HCEC 1CT (cell line): ENCODE measurements around the gene RFTN1.

Experiments
- DNase-seq: peaks from one replicate; pipeline ENCODE4 v3.0.0-alpha.2; 2017

RFTN1 gene

DNA sequence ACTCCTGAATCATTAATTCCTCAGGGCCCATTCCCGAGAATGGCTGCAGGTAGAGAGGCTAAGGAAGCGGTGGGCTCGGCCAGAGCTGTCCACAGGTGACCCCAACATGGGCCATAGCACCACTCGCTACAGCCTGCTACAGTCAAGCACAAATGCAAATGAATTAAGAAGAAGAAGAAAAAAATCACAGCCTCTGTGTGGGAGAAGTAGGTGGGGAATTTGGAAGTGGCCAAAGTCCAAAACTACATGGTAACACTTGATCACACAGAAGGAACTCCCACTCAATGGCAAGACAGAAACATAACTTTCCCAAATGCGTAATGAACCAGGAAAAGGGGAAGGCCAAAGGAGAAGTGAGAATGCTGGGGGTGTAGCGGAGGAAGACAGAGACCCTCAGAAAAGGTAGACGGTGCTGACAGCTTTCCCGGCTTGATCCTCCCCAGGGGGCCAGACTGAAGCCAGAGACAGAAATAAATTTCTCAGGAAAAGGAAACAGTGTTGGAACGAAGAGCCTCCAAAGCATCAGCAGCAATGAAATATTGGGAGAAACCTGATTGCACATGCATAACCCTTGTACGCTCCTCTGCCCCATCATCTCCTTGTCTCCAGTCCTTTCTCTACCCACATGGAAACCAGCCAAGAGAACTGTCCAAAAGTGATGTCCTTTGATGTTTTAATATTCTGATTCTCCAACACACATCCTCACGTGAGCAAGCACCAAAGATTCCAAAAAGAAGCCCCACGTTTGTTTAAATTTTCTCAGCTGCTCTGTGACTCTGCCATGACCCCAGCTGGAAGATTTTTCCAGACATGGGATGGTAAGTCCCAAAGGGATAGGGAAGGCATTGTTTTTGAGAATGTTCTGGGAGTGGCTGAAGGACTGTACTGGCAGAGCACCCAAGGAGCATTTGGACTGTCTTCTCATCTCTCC lies 140.9 kb downstream of the RFTN1 start:
- no peak for DNase-seq

DNA sequence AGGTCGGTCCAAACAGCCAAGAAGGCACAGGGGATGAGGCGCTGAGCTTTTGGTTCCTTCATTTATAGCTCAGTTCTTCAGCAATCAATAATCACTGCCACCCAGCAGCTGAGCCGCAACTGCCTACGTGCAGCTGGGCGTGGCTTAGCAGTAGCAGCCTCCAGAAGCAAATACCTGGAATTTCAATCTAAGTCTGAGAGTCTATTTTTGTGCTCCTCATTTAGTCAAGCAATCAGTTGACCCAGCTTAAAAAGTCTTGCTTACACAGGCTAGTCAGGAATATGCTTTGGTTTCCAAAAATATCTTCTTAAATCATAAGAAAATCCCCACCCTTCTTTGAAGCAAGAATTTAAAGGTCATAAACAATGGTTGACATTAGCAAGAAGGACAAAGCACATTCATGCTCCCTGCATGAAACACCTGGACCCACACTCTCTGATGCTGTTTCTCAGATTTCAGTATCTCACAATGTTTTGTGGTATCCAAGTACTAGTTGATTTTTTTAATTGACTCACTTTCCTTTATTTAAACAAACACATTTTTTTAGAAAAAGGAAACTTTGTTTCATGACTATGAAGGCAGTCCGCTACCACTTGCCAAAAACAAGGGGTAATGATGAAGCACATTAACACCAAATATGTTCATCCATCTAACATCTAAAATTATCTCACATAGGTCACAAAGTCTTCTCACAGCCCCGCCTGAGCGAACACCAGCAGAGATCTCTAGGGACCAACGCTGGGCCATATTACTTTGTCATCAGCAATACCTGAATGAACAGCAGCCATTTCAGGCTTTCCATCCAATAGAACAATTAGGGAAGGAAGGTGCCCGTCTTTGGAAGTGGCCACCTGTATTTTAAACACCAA lies 142.4 kb downstream of the RFTN1 start:
- DNase-seq: peak; percentile 18

DNA sequence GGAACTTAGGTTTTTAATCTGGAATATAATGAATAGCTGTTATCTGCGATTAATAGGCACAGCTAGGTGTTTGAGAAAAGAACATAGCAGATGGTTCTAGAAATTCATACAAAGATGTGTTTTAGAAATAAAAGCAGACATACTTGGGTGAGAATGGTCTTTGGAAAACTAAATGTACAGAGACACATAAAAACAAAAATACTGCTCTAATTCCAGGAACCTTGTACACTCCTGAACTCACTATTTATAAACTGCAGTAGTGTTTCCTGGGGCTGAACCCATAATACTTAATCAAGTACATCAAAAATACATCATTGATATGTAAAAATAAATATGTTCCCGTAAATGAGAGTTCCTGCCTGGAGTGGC lies 143.0 kb downstream of the RFTN1 start:
- no peak for DNase-seq

DNA sequence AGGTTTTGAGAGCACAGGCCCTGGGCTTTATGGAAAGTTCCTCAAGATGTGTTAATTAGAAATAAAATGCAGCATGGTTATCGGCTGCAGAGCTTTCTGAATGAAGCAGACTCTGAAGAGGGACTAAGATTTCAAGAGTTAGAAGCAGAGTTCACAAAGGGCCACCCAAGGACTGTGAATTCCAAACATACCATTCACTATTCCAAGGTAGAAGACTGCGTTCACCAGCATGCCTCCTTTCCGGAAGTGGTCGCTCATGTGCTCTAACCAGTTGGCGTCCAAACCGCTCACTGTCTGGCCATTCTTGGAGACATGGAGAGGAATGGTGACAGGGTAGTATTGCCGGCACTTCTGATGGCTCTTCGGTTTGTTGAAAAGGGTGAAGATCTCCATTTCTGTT lies 143.6 kb downstream of the RFTN1 start:
- DNase-seq: no peak

DNA sequence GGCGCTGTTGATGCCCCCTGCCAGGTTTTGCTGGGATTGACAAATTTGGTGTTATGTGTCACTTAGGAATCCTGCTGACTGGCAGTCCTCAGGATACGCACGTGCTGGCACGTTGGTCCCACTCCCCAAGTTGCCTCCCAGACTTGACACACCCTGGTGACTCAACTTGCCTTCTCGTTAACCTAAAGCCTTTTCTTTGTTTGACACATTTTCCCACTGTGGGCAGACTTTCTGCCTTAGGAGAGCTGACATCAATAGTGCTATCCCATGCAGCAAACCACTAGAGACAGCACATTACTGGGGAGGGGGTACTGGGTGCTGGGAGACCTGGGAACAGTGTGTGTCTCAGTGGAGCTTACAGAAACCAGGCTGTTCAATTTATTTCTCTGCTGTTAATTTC lies 144.2 kb downstream of the RFTN1 start:
- DNase-seq: no peak

DNA sequence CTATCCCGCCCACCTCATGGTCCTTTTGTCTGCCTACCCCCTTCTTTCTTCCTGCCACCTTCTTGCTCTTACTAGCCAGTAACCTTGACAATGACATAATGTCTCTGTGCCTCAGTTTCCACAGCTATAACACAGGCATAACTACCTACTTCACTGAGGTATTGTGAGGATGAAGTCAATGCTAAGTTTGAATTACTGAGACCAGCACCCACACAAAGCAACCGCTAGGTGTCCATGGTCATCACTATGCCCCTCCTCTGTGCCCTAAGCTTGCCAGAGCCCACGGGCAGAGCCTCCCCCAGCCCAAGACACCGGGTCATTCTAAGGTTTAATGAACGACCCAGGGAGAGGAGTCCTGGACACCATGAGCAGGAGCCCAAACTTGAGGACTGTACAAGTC lies 146.9 kb downstream of the RFTN1 start:
- DNase-seq: no peak

DNA sequence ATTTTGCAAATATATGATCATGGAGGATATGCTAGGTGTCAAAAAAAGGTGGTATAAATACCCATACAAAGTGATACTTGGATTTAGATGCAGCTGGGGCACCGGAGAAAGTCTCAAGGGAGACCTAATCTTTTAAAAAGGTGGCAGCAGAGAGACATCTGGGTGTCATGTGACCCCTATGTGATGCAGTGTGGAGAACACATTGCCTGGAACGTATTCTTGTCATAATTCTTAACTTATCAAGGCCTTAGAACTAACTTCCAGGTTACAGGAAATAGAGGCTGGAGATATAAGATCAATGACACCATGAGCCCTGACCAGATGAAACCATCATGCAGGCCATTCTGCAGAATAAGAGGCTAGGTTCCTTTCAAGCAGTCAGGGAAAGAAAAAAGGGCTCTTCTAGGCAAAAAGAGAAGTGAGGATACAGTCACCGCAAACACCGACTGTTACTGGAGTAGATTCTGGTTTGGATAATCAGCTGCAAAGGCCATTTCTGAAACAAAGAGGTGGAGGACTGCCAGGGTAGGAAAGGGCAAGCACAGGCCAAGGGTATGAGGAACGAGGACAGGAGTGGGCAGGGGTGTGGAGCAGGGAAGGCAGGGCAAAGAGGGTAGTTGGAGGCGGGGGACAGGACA lies 147.9 kb downstream of the RFTN1 start:
- DNase-seq: no peak

DNA sequence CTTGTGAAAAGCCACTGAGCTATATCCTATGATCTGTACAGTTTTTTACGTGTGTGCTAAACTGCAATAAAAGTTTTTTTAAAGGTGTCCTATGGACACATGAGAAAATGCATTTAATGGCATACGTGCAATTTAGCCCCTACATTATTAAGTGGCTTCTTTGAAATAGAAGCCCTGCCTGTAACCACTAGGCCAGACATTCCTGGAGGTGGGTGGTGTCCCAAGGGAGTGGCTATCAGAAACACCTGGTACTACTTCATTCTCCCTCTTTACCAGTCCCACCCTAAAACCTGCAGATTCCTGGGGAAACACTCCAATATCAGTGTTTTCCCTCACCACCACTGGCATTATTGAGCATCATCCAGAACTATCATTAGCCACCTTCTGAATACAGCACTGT lies 148.5 kb downstream of the RFTN1 start:
- no peak for DNase-seq

DNA sequence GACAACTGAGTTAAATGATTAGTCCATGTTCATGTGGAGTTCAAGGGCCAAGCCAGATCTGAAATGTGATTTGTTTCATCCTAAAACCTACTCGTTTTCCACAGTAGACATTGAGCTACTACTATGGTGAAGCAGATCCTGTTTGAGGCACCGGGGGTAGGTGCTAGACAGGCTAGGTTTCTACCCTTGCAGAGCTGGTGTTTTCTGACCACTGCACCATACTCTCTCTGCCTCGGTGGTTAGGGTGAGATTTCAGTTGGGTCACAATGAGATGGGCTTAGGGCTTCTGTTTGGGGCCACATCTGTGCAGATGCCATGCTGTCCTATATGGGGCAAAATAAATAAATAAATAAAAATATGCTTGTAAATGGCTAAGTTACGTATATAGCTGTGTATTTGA lies 149.2 kb downstream of the RFTN1 start:
- no peak for DNase-seq

DNA sequence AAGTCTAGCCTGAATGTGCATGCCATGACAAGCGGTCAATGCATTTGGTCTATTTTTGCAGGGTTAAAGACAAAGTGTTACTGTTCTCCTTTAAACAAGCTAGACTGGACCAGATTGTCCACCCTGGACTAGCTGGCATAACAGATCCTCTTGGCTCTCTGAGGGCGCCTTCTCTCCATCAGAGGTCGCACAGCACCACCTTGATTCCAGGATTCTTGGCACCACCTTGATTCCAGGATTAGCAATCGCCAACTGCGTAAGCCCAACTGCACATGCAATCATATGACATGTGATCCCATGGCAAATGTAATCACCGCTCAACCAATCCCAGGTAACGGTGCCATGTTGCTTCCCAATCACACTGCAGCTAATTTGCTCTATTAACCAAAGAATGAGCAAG lies 149.9 kb downstream of the RFTN1 start:
- DNase-seq: no peak

DNA sequence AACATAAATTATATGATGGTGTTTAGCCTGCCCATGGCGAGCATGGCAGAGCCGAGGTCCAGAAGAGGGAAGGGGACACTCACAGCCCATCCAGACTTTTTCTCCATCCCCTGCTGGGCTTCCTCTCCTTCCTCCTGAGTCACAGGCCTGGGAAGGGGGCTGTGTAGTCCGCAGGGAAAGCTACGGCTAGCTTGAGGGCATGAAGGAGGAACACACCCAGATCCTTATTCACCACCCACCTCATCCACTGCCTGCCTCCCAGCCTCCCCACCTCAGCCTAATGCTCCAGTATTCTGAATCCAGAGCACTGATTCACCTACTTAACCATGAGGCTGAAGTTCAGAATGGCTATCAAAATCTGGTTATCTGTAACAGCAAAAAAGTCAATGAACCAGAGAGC lies 150.7 kb downstream of the RFTN1 start:
- no peak for DNase-seq

DNA sequence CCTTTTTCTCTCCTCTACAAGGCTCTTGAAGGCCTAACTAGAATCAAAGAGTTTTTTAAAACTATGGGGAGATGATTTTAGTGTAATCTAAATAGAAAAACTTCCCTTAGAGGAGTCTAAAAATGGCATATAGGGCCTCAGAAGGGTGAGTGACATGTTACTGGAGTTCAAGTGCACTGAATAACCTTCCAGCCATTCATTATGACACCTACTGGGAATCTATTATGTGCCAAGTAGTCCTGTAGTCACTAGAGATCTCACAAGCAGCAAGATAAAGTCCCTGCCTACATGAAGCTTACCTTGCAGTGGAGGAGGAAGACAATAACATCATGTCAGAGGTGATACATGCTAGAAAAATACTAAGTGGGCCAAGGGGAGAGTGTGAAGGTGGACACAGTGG lies 152.4 kb downstream of the RFTN1 start:
- DNase-seq: no peak

DNA sequence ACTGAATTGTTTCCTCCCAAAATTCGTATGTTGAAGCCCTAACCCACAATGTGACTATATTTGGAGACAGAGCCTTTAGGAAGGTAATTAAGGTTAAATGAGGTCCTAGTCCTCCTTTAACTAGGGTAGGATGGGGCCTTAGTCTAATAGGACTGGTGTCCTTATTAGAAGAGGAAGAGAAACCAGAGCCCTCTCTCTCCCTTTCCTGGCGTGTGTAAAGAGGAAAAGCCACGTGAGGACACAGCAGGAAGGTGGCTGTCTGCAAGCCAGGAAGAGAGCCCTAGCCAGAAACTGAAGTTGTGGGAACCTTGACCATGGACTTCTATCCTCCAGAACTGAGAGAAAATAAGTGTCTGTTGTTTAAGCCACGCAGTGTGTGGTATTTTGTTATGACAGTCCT lies 154.2 kb downstream of the RFTN1 start:
- DNase-seq: no peak

DNA sequence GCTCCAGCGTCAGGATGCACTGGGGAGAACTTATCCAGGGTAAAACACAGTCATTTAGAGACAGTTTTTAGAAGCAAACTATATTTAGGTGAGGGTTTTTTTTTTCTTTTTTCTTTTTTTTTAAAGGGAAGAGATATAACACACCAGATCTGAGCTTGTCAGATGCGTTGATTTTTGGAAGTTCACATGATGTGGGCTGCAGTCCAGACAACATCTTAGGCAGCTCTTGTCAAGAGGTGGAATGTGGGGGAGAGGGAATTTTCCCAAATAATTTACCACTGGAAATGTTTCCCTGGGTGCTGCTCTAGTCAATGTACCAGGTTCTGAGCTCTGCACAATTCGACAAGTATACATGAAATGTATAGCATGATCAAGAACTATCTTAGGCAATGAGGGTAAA lies 155.2 kb downstream of the RFTN1 start:
- DNase-seq: no peak

DNA sequence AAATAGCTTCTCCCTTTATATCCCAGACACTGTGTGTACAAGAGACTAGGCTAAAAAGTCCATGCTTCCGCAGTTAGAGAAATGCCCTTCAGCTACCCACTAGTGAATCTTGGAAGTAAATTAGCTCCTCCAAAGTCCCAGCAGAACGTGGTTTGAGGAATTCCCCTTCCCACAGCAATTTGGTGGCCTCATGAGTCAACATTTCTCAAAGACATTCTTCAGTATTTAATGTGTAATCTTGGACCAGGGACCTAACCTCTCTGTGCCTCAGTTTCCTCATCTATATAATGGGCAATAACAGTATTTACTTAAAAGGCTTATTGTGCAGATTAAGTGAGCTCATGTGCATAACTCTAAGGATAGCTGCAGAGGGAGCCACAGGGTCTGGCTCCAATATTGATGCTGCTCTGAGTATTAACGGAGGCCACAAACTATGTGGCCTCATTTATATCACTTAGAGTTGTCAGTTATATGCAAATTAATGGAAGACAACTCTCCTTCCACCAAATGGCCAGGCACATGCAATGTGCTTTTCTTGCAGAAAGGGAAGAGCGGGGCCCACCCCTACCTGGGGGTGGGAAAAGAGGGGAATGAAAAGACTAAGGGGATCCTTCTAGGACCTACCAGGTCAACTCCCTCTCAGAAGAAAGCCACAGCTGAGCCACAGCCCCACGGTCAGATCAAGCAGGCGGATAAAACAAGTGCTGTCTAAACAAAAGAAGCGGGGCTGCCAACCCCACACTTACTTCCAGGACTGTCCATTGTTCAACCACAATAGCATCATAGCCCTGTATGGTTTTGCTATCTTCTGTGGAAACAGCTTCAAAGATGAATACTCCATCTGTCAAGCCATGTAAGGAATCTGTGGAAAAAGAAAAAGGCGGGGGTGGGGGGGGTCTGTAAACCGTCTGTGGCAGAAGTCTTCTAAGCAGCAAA lies 156.0 kb downstream of the RFTN1 start:
- no peak for DNase-seq

DNA sequence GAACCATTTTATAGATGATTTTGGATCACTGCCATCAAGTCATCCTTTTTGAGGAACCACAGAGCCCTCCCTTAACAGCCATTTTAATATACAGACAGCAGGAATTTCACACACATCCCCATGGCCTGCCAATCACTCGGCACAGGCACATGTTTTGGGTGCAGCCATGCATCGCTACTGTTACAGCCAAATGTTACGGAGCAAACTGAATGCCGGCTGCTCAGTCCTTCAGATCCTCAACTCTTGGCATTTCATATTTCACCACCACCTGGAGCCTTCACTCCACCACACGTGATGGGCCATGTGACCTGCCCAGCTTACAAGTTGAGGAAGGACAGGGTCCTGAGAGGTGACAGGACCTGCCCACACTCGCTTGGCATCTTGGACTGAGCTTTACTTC lies 157.7 kb downstream of the RFTN1 start:
- no peak for DNase-seq

DNA sequence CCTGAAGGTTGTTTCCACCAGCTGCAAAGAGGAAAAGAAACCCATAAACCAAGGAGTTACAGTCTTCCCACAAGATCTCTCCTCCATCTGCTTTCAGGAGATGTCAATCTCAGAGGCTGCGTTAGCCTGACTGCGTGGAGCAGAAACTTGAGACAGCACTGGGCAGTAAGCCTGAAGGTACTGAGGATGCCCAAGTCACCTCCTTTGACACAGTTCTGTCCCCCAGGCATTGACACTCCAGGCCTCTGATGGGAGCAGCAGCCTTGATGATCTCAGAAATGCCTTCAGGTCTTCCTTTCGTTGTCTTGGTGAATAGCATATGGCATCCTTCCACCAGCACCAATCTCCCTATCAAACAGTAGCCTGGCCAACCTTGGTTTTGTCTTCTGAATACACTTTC lies 159.2 kb downstream of the RFTN1 start:
- DNase-seq: no peak

DNA sequence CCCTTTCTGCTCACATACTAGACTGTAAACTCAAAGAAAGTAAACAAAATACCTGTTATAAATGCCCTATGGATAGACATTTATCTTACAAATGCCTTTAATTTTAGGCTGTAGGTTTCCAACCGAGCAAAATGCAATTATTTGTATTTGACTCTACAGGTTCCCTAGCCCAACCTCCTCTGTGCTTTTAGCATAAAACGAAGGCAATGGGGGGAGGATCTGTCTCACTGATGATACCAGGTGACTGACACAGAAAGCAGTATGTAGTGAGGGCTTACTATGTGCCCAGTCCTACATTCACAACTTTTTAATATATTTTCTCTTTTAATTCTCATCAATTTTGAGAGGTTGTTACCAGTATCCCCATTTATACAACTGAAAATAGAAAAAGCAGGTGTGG lies 161.1 kb downstream of the RFTN1 start:
- DNase-seq: no peak

DNA sequence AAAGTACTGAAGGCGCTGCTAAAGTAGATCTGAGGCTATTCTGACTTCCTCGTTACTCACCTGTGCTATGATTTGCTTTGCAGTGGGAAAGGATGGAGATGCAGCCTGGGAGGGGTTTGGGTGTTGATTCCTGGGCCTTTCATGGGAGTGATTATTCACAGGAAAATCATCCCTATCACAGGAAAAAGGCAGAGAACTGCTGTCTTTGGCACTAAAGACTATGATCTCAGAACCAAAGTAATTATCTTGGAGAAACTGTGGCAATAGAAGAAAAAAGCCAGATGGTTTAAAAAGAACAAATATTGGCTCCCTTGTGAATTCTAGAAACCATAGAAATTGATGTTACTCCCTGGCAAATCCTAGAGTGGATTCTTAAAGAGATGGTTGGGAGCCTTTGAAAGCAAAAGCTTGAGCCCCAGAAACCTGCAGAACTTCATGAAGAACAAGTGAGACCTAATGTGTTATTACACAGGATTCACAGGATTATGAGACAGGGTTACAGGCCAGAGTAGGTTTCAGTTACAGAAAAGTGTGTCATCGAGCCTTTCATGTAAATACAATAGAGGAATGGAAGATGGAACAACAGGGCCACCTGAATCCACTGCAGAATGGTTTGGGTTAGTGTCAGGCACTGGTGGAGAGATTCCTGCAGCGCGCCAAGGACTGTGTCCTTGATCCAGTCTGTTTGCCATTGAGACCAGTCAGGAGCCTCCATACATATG lies 162.7 kb downstream of the RFTN1 start:
- no peak for DNase-seq

DNA sequence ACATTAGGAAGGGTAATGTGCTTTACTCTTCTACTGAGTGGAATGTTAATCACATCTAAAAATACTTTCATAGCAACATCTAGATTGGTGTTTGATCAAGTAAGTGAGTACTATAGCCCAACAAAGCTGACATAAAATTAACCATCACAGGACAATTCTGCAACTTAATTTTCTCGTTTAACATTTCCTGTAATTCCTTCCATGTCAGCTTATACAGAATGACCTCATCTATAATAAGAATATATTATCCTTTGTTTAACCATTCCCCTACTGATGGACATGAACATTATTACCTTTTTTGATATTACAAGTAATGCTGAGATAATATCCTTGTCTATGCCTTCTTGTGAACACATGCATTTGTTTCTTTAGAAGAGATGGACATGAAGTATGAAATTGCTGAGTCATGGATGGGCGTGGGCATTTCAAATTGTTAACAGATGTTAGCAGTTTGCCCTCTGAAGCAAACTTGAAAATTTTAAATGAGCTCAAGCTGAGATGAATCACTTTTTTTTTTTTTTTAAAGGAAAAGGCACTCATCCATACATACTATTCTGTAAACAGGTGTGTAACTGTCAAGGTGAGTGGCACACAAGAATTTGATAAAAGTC lies 163.4 kb downstream of the RFTN1 start:
- DNase-seq: peak; percentile 48

DNA sequence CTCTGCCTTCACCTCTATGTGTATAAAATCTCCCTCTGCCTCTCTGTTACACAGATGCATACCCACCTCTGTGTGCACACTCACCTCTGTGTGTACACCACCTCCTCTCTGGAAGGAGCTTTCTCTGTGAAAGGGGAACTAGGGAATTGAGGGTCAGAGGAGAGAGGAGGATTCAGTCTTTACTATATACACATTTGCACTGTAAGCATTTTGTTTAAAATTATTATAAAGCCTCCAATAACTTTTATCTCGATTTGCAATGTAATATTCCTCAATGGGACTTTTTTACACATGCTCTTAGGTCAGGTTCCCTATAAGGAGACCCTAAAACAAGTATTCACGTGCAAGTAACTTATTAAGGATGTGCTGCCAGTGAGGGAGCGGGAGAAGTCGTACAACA lies 166.0 kb downstream of the RFTN1 start:
- no peak for DNase-seq
